ENCODE data around the gene LAMA2. TPM values are rescaled to one million over a fixed set of nuclear protein-coding genes. Genes with fewer than 3 reads are reported as not detected.

LAMA2 gene
- total and polyA plus RNA-seq, 2 experiments from 2014 or later: 0.91 to 6.4 TPM

DNA sequence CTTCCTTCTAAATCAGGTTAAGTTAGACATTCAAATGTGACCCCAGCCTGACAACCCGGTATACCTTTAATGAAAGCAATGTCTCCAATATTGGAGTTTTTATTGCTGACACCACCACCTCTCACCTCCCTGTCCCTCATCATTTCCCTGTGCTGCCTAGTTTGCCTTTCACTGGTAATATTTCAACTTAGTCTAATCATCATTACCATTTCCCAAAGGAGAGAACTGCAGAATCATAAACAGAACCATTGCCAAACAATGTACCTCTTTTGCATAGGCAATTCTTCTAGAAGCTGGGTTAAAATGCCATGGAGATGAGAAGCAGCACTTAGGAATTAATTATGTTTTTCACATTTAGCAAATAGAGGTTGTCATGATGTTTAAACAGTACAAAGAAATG, 370.3 kb downstream of the LAMA2 start:
- ATAC-seq (no peak), DNase-seq (ENCODE audit: low spot score) (no peak)
- Histone ChIP-seq H3K9me2 (ENCODE audit: insufficient read depth) (no peaks in the 10 kb centered on the region), H3K27ac (ENCODE audit: low read depth) (no peak overlapping the region), H3K27me3 (ENCODE audit: insufficient read depth) (no peaks in the 10 kb centered on the region), H3F3A (replicated peaks; ENCODE audit: low read depth) (no peaks in the 10 kb centered on the region), H3K36me3 (ENCODE audit: insufficient read depth) (no peaks in the 10 kb centered on the region), H3K4me3 (no peak overlapping the region), H2AFZ (no peak overlapping the region), H3K4me1 (ENCODE audit: insufficient read depth) (no peaks in the 10 kb centered on the region), H4K20me1 (replicated peaks; ENCODE audit: insufficient read depth) (no peaks in the 10 kb centered on the region), H3K79me2 (replicated peaks; ENCODE audit: insufficient read depth) (no peaks in the 10 kb centered on the region), H3K4me2 (no peak overlapping the region)
- H3K27ac Mint-ChIP-seq: no peak overlapping the region
- H3K36me3 Mint-ChIP-seq (ENCODE audit: low read depth): no peaks in the 10 kb centered on the region
- TF ChIP-seq CREB1 (CRISPR knock-in tag; IDR thresholded peaks at IDR 0.05; ENCODE audit: low read depth) (no peak), POLR2AphosphoS5 (IDR thresholded peaks at IDR 0.05; ENCODE audit: low read depth) (no peak), EZH2phosphoT487 (IDR thresholded peaks at IDR 0.05; ENCODE audit: unreplicated experiment) (no peak), JUNB (IDR thresholded peaks at IDR 0.05; ENCODE audit: unreplicated experiment) (no peak), EZH2 (IDR thresholded peaks at IDR 0.05; ENCODE audit: low read depth, unreplicated experiment) (no peak), STAT1 (IDR thresholded peaks at IDR 0.05; ENCODE audit: unreplicated experiment) (no peak), ZNF114 (CRISPR knock-in tag; IDR thresholded peaks at IDR 0.05) (no peak), ZNF331 (CRISPR knock-in tag; IDR thresholded peaks at IDR 0.05; ENCODE audit: low read depth) (no peak), NANOG (IDR thresholded peaks at IDR 0.05; ENCODE audit: borderline replicate concordance) (no peak)
- TF ChIP-seq, protein P1, sequence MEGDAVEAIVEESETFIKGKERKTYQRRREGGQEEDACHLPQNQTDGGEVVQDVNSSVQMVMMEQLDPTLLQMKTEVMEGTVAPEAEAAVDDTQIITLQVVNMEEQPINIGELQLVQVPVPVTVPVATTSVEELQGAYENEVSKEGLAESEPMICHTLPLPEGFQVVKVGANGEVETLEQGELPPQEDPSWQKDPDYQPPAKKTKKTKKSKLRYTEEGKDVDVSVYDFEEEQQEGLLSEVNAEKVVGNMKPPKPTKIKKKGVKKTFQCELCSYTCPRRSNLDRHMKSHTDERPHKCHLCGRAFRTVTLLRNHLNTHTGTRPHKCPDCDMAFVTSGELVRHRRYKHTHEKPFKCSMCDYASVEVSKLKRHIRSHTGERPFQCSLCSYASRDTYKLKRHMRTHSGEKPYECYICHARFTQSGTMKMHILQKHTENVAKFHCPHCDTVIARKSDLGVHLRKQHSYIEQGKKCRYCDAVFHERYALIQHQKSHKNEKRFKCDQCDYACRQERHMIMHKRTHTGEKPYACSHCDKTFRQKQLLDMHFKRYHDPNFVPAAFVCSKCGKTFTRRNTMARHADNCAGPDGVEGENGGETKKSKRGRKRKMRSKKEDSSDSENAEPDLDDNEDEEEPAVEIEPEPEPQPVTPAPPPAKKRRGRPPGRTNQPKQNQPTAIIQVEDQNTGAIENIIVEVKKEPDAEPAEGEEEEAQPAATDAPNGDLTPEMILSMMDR (conservative IDR thresholded peaks at IDR 0.05; ENCODE audit: low read depth in 2 of 2): no peak
- TF ChIP-seq, protein P2, sequence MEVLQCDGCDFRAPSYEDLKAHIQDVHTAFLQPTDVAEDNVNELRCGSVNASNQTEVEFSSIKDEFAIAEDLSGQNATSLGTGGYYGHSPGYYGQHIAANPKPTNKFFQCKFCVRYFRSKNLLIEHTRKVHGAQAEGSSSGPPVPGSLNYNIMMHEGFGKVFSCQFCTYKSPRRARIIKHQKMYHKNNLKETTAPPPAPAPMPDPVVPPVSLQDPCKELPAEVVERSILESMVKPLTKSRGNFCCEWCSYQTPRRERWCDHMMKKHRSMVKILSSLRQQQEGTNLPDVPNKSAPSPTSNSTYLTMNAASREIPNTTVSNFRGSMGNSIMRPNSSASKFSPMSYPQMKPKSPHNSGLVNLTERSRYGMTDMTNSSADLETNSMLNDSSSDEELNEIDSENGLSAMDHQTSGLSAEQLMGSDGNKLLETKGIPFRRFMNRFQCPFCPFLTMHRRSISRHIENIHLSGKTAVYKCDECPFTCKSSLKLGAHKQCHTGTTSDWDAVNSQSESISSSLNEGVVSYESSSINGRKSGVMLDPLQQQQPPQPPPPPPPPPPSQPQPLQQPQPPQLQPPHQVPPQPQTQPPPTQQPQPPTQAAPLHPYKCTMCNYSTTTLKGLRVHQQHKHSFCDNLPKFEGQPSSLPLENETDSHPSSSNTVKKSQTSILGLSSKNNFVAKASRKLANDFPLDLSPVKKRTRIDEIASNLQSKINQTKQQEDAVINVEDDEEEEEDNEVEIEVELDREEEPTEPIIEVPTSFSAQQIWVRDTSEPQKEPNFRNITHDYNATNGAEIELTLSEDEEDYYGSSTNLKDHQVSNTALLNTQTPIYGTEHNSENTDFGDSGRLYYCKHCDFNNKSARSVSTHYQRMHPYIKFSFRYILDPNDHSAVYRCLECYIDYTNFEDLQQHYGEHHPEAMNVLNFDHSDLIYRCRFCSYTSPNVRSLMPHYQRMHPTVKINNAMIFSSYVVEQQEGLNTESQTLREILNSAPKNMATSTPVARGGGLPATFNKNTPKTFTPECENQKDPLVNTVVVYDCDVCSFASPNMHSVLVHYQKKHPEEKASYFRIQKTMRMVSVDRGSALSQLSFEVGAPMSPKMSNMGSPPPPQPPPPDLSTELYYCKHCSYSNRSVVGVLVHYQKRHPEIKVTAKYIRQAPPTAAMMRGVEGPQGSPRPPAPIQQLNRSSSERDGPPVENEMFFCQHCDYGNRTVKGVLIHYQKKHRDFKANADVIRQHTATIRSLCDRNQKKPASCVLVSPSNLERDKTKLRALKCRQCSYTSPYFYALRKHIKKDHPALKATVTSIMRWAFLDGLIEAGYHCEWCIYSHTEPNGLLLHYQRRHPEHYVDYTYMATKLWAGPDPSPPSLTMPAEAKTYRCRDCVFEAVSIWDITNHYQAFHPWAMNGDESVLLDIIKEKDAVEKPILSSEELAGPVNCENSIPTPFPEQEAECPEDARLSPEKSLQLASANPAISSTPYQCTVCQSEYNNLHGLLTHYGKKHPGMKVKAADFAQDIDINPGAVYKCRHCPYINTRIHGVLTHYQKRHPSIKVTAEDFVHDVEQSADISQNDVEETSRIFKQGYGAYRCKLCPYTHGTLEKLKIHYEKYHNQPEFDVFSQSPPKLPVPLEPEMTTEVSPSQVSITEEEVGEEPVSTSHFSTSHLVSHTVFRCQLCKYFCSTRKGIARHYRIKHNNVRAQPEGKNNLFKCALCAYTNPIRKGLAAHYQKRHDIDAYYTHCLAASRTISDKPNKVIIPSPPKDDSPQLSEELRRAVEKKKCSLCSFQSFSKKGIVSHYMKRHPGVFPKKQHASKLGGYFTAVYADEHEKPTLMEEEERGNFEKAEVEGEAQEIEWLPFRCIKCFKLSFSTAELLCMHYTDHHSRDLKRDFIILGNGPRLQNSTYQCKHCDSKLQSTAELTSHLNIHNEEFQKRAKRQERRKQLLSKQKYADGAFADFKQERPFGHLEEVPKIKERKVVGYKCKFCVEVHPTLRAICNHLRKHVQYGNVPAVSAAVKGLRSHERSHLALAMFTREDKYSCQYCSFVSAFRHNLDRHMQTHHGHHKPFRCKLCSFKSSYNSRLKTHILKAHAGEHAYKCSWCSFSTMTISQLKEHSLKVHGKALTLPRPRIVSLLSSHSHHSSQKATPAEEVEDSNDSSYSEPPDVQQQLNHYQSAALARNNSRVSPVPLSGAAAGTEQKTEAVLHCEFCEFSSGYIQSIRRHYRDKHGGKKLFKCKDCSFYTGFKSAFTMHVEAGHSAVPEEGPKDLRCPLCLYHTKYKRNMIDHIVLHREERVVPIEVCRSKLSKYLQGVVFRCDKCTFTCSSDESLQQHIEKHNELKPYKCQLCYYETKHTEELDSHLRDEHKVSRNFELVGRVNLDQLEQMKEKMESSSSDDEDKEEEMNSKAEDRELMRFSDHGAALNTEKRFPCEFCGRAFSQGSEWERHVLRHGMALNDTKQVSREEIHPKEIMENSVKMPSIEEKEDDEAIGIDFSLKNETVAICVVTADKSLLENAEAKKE (CRISPR knock-in tag; IDR thresholded peaks at IDR 0.05): no peak
- TF ChIP-seq, protein P3, sequence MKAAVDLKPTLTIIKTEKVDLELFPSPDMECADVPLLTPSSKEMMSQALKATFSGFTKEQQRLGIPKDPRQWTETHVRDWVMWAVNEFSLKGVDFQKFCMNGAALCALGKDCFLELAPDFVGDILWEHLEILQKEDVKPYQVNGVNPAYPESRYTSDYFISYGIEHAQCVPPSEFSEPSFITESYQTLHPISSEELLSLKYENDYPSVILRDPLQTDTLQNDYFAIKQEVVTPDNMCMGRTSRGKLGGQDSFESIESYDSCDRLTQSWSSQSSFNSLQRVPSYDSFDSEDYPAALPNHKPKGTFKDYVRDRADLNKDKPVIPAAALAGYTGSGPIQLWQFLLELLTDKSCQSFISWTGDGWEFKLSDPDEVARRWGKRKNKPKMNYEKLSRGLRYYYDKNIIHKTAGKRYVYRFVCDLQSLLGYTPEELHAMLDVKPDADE (IDR thresholded peaks at IDR 0.05): no peak
- TF ChIP-seq, protein P4, sequence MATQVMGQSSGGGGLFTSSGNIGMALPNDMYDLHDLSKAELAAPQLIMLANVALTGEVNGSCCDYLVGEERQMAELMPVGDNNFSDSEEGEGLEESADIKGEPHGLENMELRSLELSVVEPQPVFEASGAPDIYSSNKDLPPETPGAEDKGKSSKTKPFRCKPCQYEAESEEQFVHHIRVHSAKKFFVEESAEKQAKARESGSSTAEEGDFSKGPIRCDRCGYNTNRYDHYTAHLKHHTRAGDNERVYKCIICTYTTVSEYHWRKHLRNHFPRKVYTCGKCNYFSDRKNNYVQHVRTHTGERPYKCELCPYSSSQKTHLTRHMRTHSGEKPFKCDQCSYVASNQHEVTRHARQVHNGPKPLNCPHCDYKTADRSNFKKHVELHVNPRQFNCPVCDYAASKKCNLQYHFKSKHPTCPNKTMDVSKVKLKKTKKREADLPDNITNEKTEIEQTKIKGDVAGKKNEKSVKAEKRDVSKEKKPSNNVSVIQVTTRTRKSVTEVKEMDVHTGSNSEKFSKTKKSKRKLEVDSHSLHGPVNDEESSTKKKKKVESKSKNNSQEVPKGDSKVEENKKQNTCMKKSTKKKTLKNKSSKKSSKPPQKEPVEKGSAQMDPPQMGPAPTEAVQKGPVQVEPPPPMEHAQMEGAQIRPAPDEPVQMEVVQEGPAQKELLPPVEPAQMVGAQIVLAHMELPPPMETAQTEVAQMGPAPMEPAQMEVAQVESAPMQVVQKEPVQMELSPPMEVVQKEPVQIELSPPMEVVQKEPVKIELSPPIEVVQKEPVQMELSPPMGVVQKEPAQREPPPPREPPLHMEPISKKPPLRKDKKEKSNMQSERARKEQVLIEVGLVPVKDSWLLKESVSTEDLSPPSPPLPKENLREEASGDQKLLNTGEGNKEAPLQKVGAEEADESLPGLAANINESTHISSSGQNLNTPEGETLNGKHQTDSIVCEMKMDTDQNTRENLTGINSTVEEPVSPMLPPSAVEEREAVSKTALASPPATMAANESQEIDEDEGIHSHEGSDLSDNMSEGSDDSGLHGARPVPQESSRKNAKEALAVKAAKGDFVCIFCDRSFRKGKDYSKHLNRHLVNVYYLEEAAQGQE (IDR thresholded peaks at IDR 0.05; ENCODE audit: unreplicated experiment): no peak
- no peak overlapping the region for H3K4me3 Mint-ChIP-seq
- H3K9me3 Mint-ChIP-seq: no peaks in the 10 kb centered on the region
- no peaks in the 10 kb centered on the region for H3K27me3 Mint-ChIP-seq (ENCODE audit: insufficient read depth, low read depth, poor library complexity)
- no peaks in the 10 kb centered on the region for H3K4me1 Mint-ChIP-seq
